IPS-NIHi7 (cell line): ENCODE results near the gene DKC1.
"Not testable (repeated sequence)": the region's sequence is repeated elsewhere in the genome, so short reads cannot be mapped to it uniquely, and the experiment has no call there.

Source experiments
- DNase-seq: peaks from one replicate; pipeline ENCODE4 v3.0.0; 2012; ENCODE audit warnings: mixed read lengths; ENCODE audit errors: extremely low spot score

DKC1 gene

DNA sequence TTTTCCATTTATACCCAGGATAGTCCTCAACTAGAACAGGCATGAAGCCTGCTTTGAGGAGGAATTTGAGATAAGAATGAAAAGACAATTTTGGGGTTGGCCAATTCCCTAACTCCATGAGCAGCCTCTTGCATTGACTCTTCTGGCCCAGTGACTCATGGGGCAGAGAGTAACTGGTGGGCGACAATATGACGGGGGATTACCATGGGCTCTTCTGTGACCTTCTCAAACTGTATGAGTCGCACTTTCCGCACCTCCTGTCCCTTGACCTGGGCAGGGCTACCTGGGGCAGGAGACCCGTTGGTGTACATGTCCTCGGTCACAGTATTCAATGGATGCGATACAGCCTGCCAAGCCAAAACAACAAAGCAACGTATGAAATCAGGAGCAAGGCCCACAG, 29.3 kb downstream of the DKC1 start:
- no peak for DNase-seq

DNA sequence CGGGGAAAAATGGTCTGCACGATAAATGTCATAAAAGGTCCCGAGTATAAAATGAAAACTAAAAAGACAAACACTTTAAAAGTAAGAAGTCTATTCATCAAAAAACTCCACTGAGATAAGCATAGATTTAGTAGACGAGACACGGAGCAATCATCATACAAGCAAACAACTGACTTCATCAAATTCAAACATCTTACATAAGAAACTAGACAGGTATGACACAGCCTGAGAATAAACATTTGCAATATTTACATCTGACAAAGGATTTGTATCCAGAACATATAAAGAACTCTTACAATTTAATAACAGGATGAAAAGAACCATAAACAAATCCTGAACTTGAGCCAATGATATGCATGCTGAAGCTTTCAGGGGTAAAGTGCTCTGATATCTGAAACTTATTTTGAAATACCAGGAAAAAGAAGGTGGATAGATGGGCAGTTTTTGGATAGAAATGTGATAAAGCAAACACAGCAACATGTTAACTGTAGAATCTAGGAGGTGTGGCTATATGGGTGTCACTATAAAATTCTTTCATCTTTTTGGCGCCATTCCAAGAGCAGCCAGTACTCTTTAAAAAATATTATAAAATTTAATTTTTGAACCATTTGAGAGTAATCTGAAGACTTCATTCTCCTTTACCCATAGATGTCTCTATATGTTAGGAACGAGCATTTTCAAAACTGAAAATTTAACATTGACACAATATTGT, 30.6 kb downstream of the DKC1 start:
- no peak for DNase-seq

DNA sequence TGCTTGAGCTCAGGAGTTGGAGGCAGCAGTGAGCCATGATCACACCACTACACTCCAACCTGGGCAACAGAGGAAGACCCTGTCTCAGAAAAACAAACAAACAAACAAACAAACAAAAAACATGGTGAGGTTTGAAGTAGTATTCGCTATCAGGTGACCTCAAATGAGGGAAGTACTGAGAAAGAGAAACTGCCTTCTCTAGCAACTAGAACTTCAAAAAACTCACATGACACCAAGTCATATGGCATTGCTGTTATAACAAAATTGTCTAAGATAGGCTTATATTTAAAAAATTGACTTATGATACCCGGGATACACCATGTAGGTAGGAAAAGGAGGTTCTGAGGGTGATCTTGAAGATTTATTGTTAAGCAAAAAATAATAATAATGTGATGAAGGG, 32.4 kb downstream of the DKC1 start:
- DNase-seq: no peak

DNA sequence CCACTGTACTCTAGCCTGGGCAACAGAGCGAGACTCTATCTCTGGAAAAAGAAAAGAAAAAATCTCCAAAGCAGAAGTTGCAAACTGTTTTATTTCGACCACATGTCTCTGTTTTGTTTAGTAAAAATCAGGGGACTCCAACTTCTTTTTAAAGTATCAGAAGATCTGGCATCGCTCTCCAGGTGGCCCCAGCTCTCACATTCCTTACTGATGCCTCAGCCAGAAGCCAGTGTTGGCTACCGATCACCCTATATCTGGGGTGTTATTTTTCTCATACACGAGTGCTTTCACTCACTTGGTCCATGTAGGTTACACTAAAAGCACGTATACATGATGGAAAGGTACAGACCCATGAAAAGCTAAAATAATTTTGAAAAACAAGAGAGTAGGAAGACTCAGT, 34.3 kb downstream of the DKC1 start:
- DNase-seq: no peak

DNA sequence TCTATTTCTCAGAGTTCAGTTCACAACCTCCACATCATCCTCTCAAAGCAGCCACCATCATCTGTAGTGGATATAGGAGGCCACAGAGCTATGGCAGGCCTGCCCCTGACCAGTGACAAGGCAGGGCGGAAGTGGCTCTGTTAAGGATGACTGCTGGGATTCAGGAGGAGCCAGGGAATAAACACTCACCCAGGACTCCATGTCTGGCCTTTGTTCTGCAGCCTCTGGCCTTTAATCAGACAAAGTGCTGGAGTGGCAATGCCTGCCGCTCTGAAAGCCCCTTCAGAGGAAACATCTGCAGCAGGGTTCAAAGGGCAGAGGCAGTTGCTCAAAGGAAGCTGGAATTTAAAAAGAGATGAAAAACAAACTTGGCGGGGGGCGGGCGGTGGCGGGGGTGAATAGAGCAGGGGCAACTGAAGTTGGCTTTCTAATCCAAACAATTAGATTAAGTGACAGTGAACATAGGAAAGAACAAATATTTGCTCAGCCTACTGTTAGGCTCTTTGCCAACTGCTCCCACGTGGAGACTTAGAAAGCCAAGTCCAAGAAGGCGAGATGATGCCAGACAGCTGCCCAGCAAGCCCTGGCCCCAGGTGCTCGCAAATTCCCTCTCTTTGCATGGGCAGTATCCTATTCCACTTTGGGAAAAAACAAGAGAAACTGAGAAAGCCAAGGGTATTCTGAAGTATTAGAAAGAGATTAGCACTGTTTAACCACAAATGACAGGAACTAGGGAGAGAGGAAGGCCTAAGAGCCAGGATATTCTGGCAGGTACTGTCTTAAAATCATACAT, 37.1 kb downstream of the DKC1 start:
- DNase-seq: no peak

DNA sequence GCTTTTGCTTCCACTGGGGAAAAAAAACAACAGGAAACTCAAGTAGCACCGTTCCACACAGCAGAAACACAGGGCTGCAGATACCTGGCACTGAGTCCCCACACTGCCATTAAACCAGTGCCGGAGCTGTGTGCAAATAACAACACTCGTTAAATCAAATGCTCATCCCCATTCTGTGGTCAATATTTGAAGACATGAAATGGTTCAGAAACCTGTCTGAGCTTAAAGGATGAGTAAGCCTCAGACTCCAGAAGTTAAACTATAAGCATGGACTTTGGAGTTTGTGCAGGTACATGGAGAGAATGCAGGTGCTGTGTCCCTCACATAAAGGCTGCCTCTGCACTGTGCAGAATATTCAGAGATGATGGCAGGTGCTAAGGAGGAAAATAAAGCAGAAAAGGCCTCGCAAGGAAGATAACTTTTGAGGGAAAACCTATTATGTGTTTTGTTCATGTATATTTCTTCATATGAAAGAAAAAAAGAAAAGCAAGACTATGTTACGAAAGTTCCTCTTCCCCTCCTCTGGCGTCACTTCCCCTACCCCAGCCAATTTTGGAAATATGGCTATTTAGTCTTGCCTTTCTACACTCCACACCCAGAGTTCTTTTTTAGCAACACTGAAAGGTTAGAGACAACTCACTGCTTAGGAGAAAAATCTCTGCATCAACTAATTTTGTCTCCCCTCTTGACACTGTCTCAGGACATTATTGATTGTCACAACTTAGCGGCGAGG, 38.0 kb downstream of the DKC1 start:
- no peak for DNase-seq

DNA sequence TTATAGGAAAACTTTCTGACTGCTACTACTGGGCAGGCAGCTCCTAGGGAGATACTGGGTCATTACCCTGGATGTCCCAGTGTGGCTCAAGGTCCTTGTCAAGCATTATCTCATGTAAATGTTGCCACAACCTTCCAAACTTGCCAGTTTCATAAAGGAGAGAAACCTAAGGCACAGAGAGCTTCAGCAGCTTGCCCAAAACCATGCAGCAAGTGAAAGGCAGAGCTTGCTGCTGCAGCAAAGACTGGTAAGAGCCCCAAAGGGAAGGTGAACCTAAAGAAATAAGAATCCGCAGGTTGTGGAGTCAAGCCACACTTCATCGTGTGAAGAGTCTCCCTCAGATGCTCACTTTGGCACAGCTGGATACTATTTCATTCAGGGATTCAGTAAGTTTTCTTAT, 40.3 kb downstream of the DKC1 start:
- no peak for DNase-seq

DNA sequence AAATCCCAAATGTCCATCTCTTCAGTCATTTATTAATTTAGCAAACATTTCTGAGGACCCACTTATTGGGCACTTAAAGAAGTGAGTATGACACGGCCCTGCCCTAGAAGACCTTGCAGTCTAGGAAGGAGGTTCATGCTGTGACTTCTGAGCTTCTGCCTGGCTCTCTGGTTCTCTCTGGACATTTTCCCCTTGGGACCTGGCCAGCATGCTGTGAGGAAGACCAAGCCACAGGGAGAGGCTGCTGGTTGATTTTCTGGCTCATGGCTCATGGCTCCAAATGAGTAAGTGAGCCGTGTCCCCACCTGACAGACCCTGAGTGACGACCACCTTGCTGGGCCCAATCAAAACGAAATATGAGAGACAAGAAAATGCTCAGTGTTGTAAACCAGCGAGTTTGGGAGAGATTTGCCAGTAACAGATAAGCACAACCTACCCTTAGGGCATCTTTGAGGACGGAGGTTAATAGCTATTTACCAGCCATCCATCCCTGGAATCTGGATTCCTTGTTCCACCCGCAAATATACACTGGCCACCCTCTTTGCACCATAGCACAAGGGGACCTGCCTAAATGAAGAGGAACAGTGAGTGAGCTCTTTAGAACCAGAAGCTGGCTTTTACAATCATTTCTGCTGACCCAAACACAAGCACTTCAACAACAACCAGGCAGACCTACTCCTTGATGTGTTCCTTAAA, 41.7 kb downstream of the DKC1 start:
- DNase-seq: no peak

DNA sequence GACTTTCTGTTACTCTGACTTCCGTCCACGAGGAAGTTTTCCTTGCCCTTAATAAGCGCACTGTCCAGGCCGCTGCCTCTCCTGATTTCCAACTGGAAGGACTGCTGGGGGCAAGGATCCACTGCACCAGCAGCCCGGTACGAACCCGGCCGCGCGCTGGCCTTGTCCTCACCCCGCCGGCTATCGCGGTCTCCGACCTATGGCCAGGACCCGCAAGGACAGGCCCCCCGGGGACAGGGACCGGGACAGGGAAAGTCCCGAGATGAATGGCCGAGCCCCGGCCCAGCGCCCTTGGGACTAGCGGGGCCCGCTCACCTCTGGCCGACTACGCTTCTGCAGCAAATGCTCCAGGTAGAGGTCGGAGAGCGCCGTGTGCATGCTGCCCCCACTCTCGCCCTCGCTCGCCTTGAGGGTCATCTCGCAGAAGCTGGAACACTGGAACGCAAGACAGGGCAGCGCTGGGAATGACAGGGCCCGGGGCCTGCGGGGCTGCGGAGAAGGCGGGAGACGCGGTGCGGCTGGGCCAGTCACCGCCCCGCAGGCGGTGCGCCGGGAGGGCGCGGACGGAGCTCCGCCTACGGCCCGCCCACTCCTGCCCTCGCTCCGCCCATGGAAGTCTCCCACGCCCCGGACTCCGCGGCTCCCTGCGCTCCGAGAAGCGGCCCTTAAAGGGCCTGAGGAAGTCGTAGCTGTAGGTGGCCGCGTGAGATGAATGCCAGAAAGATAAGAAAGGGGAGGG, 42.5 kb downstream of the DKC1 start, which contains the start of gene MPP1:
Gene MPP1, minus strand, starts transcription at position 529 of the 739 bp plus-strand sequence. Its CDS starts 112 bp downstream, at position 417.
- DNase-seq: peak; percentile 80

DNA sequence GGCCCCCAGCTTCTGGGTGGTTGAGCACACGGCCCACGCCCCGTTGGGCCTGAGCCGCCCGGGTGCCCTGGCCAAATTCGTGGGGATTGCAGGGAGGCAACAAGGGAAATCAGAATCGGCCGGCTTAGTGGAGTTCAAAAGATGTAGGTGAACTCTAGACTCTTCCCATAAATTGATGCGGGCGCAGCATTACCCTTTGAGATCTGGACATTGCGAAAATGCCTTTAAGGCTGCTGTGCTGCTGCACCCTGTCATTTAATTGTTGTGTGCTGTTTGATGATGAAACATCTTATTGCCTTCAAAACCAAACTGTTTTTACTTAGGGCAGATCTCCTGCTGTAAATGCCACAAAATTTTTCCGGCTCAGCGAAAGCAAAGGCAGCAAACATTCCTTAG, 43.0 kb downstream of the DKC1 start:
- DNase-seq: no peak

DNA sequence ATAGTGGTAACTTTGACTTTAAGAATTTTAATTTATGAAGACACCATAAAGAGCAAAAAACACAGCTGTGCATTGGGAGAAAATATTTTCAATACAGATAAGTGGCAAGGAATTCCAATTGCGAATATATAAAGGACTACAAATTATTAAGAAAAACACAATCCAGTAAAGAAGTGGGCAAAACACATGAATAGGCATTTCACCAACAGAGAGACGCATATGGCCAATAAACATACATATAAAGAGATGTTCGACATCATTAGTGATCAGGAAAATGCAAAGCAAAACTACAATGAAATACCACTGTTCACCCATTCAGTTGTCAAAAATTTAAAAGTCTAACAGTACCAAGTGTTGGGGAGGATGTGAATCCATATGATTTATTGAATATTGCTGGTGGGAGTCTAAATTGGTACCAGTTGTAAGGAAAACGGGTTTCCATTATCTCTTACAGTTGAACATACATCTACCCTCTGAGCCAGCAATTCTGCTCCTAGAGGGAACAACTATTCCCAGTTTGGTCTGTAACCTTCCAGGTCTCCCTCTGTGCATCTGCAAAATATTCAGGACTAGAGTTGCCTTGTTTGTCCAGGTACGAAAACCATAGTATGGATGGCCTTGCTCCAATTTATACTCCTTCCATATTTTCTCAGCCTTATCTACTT, 44.3 kb downstream of the DKC1 start:
- DNase-seq: no peak

DNA sequence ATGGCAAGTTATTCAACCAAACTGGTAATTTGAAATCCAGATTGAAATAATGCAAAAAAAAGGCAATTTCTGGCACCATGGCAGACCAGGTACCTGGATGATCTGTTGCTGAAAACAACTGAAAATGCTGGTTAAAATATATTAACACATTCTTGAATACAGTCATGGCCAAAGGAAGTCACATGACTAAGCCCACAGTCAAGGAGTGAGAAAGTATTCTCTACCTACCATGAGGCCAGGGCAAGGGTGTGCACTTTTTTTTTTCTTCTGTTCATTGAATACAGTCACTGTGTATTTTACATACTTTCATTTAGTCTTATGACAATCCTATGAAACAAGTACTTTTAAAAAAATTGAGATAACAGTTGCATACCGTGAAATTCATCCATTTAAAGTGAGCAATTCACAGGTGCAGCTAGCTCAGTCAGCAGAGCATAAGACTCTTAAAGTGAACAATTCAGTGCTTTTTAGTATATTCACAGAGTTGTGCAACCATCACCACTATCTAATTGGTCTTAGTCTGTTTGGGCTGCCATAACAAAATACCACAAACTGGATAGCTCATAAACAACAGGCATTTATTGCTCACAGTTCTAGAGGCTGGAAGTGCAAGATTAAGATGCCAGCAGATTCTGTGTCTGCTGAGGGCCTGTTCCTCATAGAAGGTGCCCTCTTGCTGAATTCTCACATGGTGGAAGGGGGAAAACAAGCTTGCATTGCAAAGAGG, 47.4 kb downstream of the DKC1 start:
- no peak for DNase-seq

DNA sequence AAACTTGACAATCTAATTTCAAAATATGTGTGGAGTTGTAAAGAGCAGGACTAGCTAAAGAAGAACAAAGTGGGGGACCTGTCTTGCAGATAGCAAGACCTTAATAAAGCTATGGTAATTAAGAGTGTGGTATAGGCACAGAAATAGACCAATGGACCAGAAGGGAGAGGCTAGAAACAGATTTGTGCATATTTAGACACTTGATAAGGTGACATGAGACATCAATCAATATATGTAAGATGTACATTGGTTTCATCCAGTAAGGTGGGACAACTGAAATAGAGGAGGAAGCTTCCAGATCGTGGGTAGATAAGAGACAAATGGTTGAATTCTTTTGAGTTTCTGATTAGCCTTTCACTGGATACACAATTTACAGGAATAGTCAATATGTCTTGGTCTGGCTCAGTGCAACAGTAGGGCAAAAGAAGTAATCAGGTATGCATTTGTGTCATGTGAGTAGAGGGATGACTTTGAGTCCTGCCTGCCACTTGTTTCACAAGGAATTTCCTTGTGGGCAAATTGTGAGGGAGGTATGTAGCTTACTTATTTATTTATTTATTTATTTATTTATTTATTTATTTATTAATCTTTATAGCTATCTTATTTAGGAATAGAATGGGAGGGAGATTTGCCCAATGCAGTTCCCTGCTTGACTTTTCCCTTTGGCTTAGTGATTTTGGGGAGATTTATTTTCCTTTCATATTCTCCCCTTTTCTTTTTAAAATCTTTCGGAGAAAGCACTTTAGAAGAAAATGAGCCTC, 49.9 kb downstream of the DKC1 start:
- DNase-seq: no peak

DNA sequence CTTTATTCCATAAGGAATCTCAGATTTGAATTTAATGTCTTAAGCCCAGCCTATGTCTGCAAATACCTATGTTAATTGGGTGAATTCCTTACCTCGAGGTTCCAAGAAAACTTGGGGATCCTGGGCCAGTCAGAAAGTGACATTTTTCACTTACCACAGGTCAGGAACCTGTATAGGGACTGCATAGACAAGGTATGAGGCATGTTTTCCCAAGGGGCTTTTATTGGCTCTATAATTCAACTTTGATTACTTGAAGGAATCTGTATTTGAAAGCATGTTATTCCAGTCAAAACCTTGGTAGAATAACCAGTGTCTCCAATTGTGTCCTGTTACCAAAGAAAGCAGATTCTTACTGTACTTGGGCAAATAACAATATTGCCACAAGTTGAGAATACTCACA, 51.1 kb downstream of the DKC1 start:
- no peak for DNase-seq

DNA sequence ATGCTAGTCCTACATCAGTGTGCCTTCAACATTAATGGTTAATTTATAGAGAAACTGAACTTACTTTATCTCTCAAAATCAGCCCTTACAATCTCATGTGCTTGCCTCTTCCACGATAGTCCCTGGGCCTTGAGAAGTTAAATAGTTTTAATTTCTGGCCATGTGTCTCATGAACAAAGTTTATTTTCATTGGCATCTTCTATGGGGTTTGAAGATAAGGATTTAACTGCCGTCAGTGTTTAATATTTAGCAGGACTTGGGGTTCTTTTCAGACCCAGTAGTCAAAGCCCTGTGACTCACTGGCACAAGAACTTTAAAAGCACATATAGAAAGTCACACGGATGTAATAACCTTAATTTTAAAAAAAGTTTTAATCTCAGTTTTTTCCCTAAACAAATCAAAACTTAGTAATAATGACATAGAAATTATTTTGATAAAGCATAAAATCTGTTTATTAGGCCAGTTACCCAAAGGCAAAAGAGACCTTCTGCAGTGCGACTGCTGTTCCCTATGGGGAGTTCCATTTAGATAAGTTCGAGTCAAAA, 52.7 kb downstream of the DKC1 start:
- DNase-seq: no peak

DNA sequence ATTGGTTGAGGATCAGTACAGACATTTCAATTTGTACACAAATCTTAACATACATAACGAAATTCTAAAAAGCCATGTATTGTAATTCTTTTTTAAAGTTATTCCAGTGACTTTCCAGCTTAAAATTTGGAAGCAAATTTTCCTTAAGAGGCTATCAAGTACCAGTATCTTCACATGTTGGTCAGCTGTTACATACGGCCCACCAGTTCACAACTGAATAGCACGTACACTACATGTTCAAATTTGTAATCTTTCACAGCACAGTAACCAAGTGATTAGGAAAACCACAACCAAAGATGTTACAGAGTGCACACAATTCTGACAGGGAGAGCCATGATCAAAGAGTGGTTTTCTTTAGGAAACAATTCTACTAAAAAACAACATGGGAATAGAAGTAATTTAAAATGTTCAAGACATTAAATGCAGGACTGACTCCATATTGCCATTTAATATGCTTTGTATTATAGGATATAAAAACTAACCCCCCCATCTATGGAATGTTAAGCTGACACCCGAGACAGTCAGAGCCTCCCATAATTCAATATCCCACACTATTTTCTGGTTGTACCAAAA, 53.7 kb downstream of the DKC1 start:
- DNase-seq: not testable (repeated sequence)

DNA sequence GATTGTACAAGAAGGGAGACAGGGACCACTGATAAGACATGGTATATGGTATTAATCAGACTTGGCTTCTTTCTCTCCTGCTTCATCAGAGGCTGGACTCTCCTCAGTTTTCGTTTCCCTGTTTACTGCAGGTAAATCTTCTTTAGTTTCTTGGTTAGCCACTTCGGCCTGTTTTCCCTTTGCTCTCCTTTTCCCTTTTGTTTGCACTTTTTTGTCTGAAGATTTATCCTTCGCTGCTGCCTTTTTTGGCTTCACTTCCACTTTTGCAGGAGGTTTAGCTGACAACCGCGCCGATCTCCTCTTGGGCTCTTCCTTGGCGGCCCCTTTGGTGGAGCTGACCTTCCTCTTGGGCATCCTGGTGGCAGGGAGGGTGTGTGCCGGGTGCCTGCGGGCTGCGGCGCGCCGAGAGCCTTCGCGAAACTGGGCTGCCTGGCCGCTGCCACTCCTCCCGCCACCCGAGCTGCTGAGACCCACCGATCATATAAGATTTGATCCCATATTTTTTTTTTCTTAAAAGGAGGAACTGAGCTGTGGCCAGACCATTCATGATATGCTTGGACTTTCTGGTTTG, 54.5 kb downstream of the DKC1 start:
- DNase-seq: not testable (repeated sequence)
